ENCODE results near the gene POU2F2. TPM values are rescaled to one million over a fixed set of nuclear protein-coding genes. Genes with fewer than 3 reads are reported as not detected.

The POU2F2 gene
- total RNA-seq, 2 experiments from 2014 or later: 33.5 to 59.5 TPM

DNA sequence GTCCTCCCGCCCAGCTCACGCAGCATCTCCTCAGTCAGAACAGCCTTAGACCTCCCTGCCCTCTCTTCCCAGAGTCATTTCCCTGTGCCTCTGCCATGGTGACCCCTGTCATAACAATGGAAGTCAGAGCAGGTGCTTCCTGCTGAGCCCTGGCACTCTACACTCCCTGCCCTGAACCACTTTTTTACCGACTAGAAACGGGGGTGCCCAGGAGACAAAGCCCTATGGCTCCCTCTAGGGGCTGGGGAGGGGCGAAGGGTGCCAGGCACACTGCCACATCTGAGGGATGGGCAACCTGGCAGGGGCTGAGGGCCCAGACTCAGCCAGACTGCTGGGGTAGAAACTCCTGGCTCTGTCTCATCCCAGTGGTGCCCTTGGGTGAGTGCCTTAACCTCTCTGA, 39.9 kb downstream of the POU2F2 start:
- TF ChIP-seq EZH2phosphoT487 (IDR thresholded peaks at IDR 0.05; ENCODE audit: borderline replicate concordance, low read depth, low read length) (no peak), CTCF (conservative IDR thresholded peaks at IDR 0.05; ENCODE audit: low read length) (peak; percentile 77)
- no TSS peak for BruUV-seq (replicated peaks)
- peaks cover 31% of the 10 kb centered on the region for H3K4me1 ChIP-seq (ENCODE audit: insufficient read depth, low read length, poor library complexity, severe bottlenecking)
- H3K4me2 ChIP-seq (ENCODE audit: low read length): no peak overlapping the region
- no peak overlapping the region for H3K27ac ChIP-seq (ENCODE audit: low read depth, low read length, poor library complexity, severe bottlenecking)
- peaks cover 75% of the 10 kb centered on the region for H3K36me3 ChIP-seq (ENCODE audit: insufficient read depth, low read length)
- intact Hi-C loops (cut with micrococcal nuclease; ENCODE audit: unreplicated experiment): no loop called here
- CTCF ChIA-PET (ENCODE audit: unreplicated experiment): no interaction called here
- H3K79me2 ChIP-seq (ENCODE audit: insufficient read depth, low read depth, low read length): no peaks in the 10 kb centered on the region
- H3K4me3 ChIP-seq (ENCODE audit: low read depth, low read length, poor library complexity, severe bottlenecking): no peak overlapping the region
- H4K20me1 ChIP-seq (ENCODE audit: insufficient read depth, low read length): no peaks in the 10 kb centered on the region
- H2AFZ ChIP-seq (ENCODE audit: low read length): no peak overlapping the region
- H3K9me2 ChIP-seq (ENCODE audit: insufficient read depth, low read length): no peaks in the 10 kb centered on the region
- POLR2A ChIA-PET: no interaction called here
- no peaks in the 10 kb centered on the region for H3K9me3 ChIP-seq (ENCODE audit: low read length)
- peak; percentile 46 for DNase-seq (ENCODE audit: low spot score)

- Histone ChIP-seq H3K9me3 (ENCODE audit: low read length) (no peaks in the 10 kb centered on the region), H3K27ac (ENCODE audit: low read depth, low read length, poor library complexity, severe bottlenecking) (no peak overlapping the region), H3K79me2 (ENCODE audit: insufficient read depth, low read depth, low read length) (no peaks in the 10 kb centered on the region), H4K20me1 (ENCODE audit: insufficient read depth, low read length) (no peaks in the 10 kb centered on the region), H3K4me1 (ENCODE audit: insufficient read depth, low read length, poor library complexity, severe bottlenecking) (peaks cover 35% of the 10 kb centered on the region), H3K9me2 (ENCODE audit: insufficient read depth, low read length) (no peaks in the 10 kb centered on the region), H3K4me3 (ENCODE audit: low read depth, low read length, poor library complexity, severe bottlenecking) (no peak overlapping the region), H3K36me3 (ENCODE audit: insufficient read depth, low read length) (peaks cover 69% of the 10 kb centered on the region), H2AFZ (ENCODE audit: low read length) (no peak overlapping the region), H3K4me2 (ENCODE audit: low read length) (no peak overlapping the region)
- BruUV-seq (replicated peaks): no TSS peak
- ChIA-PET CTCF (ENCODE audit: unreplicated experiment) (interaction anchor here (0.6 kb wide), 1 partner anchor 23 kb away, joined by 3 read pairs; no protein-coding TSS in a partner anchor), POLR2A (no interaction called here)
- intact Hi-C loops (cut with micrococcal nuclease; ENCODE audit: unreplicated experiment): no loop called here
- DNase-seq (ENCODE audit: low spot score): no peak
- TF ChIP-seq EZH2phosphoT487 (IDR thresholded peaks at IDR 0.05; ENCODE audit: borderline replicate concordance, low read depth, low read length) (no peak), CTCF (conservative IDR thresholded peaks at IDR 0.05; ENCODE audit: low read length) (no peak)
Observed at GRCh38 chr19:42091742-42092141, 40.5 kb downstream of the POU2F2 start.

GRCh38 chr19:42091300-42091699, 40.9 kb downstream of the POU2F2 start:
- Histone ChIP-seq H3K79me2 (ENCODE audit: insufficient read depth, low read depth, low read length) (no peaks in the 10 kb centered on the region), H3K9me3 (ENCODE audit: low read length) (no peaks in the 10 kb centered on the region), H3K4me2 (ENCODE audit: low read length) (no peak overlapping the region), H3K36me3 (ENCODE audit: insufficient read depth, low read length) (peaks cover 64% of the 10 kb centered on the region), H3K4me3 (ENCODE audit: low read depth, low read length, poor library complexity, severe bottlenecking) (no peak overlapping the region), H3K9me2 (ENCODE audit: insufficient read depth, low read length) (no peaks in the 10 kb centered on the region), H4K20me1 (ENCODE audit: insufficient read depth, low read length) (no peaks in the 10 kb centered on the region), H3K4me1 (ENCODE audit: insufficient read depth, low read length, poor library complexity, severe bottlenecking) (peaks cover 35% of the 10 kb centered on the region), H3K27ac (ENCODE audit: low read depth, low read length, poor library complexity, severe bottlenecking) (no peak overlapping the region), H2AFZ (ENCODE audit: low read length) (no peak overlapping the region)
- DNase-seq (ENCODE audit: low spot score): no peak
- intact Hi-C loops (cut with micrococcal nuclease; ENCODE audit: unreplicated experiment): no loop called here
- ChIA-PET CTCF (ENCODE audit: unreplicated experiment) (interaction anchor here (0.6 kb wide), 1 partner anchor 23 kb away, joined by 3 read pairs; no protein-coding TSS in a partner anchor), POLR2A (no interaction called here)
- BruUV-seq (replicated peaks): no TSS peak
- TF ChIP-seq EZH2phosphoT487 (IDR thresholded peaks at IDR 0.05; ENCODE audit: borderline replicate concordance, low read depth, low read length) (no peak), CTCF (conservative IDR thresholded peaks at IDR 0.05; ENCODE audit: low read length) (no peak)

All from OCI-LY7 (cell line).